B cell (primary cell): ENCODE data around the gene RANBP10. TPM values are rescaled to one million over a fixed set of nuclear protein-coding genes. Genes with fewer than 3 reads are reported as not detected.
"Not testable (repeated sequence)": the region's sequence is repeated elsewhere in the genome, so short reads cannot be mapped to it uniquely, and the experiment has no call there.

ENCODE experiments used
- ATAC-seq: fragments of 200-7000 bp; cut with Tn5 transposase; one replicate; pipeline ENCODE4 v1.10.0; 2021; ENCODE audit warnings: low read depth, mild to moderate bottlenecking, moderate number of reproducible peaks, moderate library complexity
- CTCF ChIA-PET: fragments of 350-600 bp; sonication (Branson Sonifier 250); formaldehyde crosslinking; loops from one replicate; lab custom pipeline; 2021; ENCODE audit warnings: antibody characterized with exemption, inconsistent platforms; lab: Charles Lee
- POLR2A ChIA-PET: fragments of 350-600 bp; sonication (Branson Sonifier 250); formaldehyde crosslinking; loops from one replicate; lab custom pipeline; 2021; ENCODE audit warnings: antibody characterized with exemption; lab: Charles Lee
- DNase-seq: peaks from one replicate; pipeline ENCODE4 v3.0.0; 2013
- H2AFZ ChIP-seq: 2 replicates; pipeline ENCODE4 v1.6.1; 2012; ENCODE audit warnings: mild to moderate bottlenecking, low read depth, low read length; ENCODE audit not compliant: insufficient read depth, poor library complexity, severe bottlenecking
- H3K27ac ChIP-seq, 2 donors: 1 replicate in 1 of 2; 2 replicates in 1 of 2; pipeline ENCODE4 v1.5.1; 2012 to 2013; ENCODE audit warnings: low read length in 2 of 2, mild to moderate bottlenecking in 2 of 2, moderate library complexity in 1 of 2
- H3K27me3 ChIP-seq, 4 experiments: fragments of 200-600 bp in 1 of 4; sonication (generic) in 1 of 4; replicated peaks in 1 of 4; 1 replicate in 2 of 4; 2 replicates in 2 of 4; pipeline versions ENCODE4 v1.6.1 to v1.7.0; 2013 to 2016; ENCODE audit warnings: low read length in 3 of 4, mild to moderate bottlenecking in 2 of 4, mixed read lengths in 1 of 4, moderate library complexity in 1 of 4; ENCODE audit not compliant: insufficient read depth in 4 of 4, control insufficient read depth in 3 of 4; ENCODE audit errors: control extremely low read depth in 1 of 4
- H3K36me3 ChIP-seq, 2 experiments: replicated peaks in 1 of 2; 1 replicate in 1 of 2; 2 replicates in 1 of 2; pipeline versions ENCODE4 v1.6.1 to v1.7.1; 2013; ENCODE audit warnings: low read length in 1 of 2; ENCODE audit not compliant: insufficient read depth in 2 of 2, control insufficient read depth in 1 of 2; ENCODE audit errors: control extremely low read depth in 1 of 2, extremely low read depth in 1 of 2
- H3K4me1 ChIP-seq, 2 donors: fragments of 200-600 bp in 1 of 2; sonication (generic) in 1 of 2; 1 replicate in 1 of 2; 2 replicates in 1 of 2; pipeline versions ENCODE4 v1.5.1 to v1.6.1; 2013 to 2017; ENCODE audit warnings: low read length in 2 of 2; ENCODE audit not compliant: control insufficient read depth in 2 of 2, insufficient read depth in 2 of 2
- H3K4me2 ChIP-seq: replicated peaks from 2 replicates; pipeline ENCODE3; 2012; ENCODE audit warnings: mild to moderate bottlenecking, low read depth, low read length; ENCODE audit not compliant: poor library complexity, severe bottlenecking
- H3K4me3 ChIP-seq, 5 experiments: fragments of 200-600 bp in 1 of 5; sonication (generic) in 1 of 5; 1 replicate in 3 of 5; 2 replicates in 2 of 5; pipeline versions ENCODE4 v1.5.1 to v1.7.0; 2011 to 2016; ENCODE audit warnings: low read length in 4 of 5, mild to moderate bottlenecking in 4 of 5, low read depth in 2 of 5, control low read depth in 1 of 5, moderate library complexity in 1 of 5; ENCODE audit not compliant: insufficient read depth in 1 of 5; ENCODE audit errors: control extremely low read depth in 1 of 5, extremely low read depth in 1 of 5
- H3K79me2 ChIP-seq: fragments of 200-600 bp; sonication (generic); one replicate; pipeline ENCODE4 v1.6.0; 2016; ENCODE audit warnings: low read length; ENCODE audit not compliant: control insufficient read depth, insufficient read depth
- H3K9ac ChIP-seq: fragments of 200-600 bp; sonication (generic); 2 replicates; pipeline ENCODE4 v1.6.1; 2017; ENCODE audit warnings: mild to moderate bottlenecking, low read length, moderate library complexity
- H3K9me3 ChIP-seq, 3 donors: one replicate each; pipeline versions ENCODE4 v1.6.1 to v1.7.1; 2013; ENCODE audit warnings: low read length in 2 of 3; ENCODE audit not compliant: control insufficient read depth in 2 of 3, insufficient read depth in 1 of 3; ENCODE audit errors: control extremely low read depth in 1 of 3
- H4K20me1 ChIP-seq: 2 replicates; pipeline ENCODE4 v1.6.0; 2012; ENCODE audit warnings: mild to moderate bottlenecking, low read length; ENCODE audit not compliant: insufficient read depth, control insufficient read depth, poor library complexity, severe bottlenecking
- H3K27ac Mint-ChIP-seq: one replicate; pipeline ENCODE4 v1.8.0; 2021; ENCODE audit warnings: mixed read lengths
- H3K27me3 Mint-ChIP-seq: one replicate; pipeline ENCODE4 v1.8.0; 2021; ENCODE audit warnings: mixed read lengths
- H3K4me1 Mint-ChIP-seq: one replicate; pipeline ENCODE4 v1.8.0; 2021; ENCODE audit warnings: mixed read lengths
- H3K4me3 Mint-ChIP-seq: one replicate; pipeline ENCODE4 v1.8.0; 2021; ENCODE audit warnings: mixed read lengths
- H3K9me3 Mint-ChIP-seq: one replicate; pipeline ENCODE4 v1.8.0; 2022; ENCODE audit warnings: mixed read lengths; ENCODE audit not compliant: insufficient read depth
- EZH2 ChIP-seq: IDR thresholded peaks from 2 replicates; pipeline ENCODE4 v1.6.1; 2012; ENCODE audit warnings: borderline replicate concordance, low read depth, mild to moderate bottlenecking, moderate library complexity, low read length; ENCODE audit not compliant: insufficient read depth, poor library complexity, severe bottlenecking
- WGBS: methylation state at CpG from one replicate; pipeline ENCODE4 v1.1.5; 2013; ENCODE audit warnings: missing lambda C conversion rate; ENCODE audit not compliant: insufficient coverage; 5-methylcytosine and 5-hydroxymethylcytosine counted together
- intact Hi-C: fragments of 100-400 bp; cut with micrococcal nuclease; formaldehyde crosslinking; loops from one replicate; pipeline ENCODE4 v1.10.0; 2022
- polyA plus RNA-seq: library from polyadenylated mRNA; depleted of rRNA; stranded (reverse); fragments of >200 nt; gene quantifications from 2 replicates; pipeline ENCODE4 v1.2.3, GENCODE V29; 2012
- total RNA-seq, 2 donors: library from RNA; stranded (reverse); fragments of 120-200 nt in 1 of 2; gene quantifications; 1 replicate in 1 of 2; 2 replicates in 1 of 2; pipeline versions ENCODE4 v1.2.3 to v1.2.4, GENCODE V29; 2013 to 2022
- TF ChIP-seq, protein P1 (sequence below): fragments of 200-600 bp; IDR thresholded peaks from one replicate; pipeline ENCODE4 v1.8.0; 2022; ENCODE audit warnings: antibody characterized with exemption, mild to moderate bottlenecking

Gene RANBP10
- total and polyA plus RNA-seq, 2 donors (not counting 1 experiment from before 2014, with no cell fraction given) = 29.0 to 32.2 TPM

DNA sequence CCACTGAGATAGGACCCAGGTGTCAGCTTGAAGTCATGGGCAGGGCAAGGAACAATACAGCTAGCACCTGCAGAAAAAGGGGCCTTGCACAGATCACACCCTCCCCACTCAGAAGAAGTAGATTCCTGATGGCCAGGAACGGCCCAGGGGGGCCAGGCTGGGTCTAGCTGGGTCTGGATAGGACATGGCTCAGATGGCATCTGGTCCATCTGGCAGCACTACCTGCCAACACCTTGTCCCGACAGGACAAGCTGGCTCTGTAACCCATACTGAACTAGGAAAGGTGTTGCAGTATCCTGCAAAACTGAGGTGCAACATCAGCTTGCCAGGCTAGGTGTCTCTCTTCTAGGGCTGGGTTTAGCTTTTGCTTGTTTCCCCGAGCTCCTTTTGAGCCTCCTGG is 48.4 kb downstream of the RANBP10 start:
- H2AFZ ChIP-seq = no peak overlapping the region
- intact Hi-C loops = no loop called here
- TF ChIP-seq EZH2 = no peak
- TF ChIP-seq, protein P1, sequence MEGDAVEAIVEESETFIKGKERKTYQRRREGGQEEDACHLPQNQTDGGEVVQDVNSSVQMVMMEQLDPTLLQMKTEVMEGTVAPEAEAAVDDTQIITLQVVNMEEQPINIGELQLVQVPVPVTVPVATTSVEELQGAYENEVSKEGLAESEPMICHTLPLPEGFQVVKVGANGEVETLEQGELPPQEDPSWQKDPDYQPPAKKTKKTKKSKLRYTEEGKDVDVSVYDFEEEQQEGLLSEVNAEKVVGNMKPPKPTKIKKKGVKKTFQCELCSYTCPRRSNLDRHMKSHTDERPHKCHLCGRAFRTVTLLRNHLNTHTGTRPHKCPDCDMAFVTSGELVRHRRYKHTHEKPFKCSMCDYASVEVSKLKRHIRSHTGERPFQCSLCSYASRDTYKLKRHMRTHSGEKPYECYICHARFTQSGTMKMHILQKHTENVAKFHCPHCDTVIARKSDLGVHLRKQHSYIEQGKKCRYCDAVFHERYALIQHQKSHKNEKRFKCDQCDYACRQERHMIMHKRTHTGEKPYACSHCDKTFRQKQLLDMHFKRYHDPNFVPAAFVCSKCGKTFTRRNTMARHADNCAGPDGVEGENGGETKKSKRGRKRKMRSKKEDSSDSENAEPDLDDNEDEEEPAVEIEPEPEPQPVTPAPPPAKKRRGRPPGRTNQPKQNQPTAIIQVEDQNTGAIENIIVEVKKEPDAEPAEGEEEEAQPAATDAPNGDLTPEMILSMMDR = no peak
- ATAC-seq (no peak), DNase-seq (no peak)
- Mint-ChIP-seq H3K4me1 (peaks cover 32% of the 10 kb centered on the region), H3K27me3 (no peaks in the 10 kb centered on the region), H3K27ac (no peak overlapping the region), H3K9me3 (no peaks in the 10 kb centered on the region), H3K4me3 (no peak overlapping the region)
- no peak overlapping the region for H3K4me3 ChIP-seq
- H3K9me3 ChIP-seq = no peaks in the 10 kb centered on the region
- POLR2A ChIA-PET = no interaction called here
- no peak overlapping the region for H3K9ac ChIP-seq
- peaks cover 14 to 22% of the 10 kb centered on the region in 2 donors for H3K4me1 ChIP-seq
- peaks cover 69% of the 10 kb centered on the region for H3K79me2 ChIP-seq
- H3K27me3 ChIP-seq = no peaks in the 10 kb centered on the region
- H3K4me2 ChIP-seq = no peak overlapping the region
- H3K36me3 ChIP-seq = peaks cover 0 to 29% of the 10 kb centered on the region in 2 experiments
- CTCF ChIA-PET = interaction anchor here (0.6 kb wide), 1 partner anchor 107 kb away, joined by 3 read pairs; no protein-coding TSS in a partner anchor
- peaks cover 64% of the 10 kb centered on the region for H4K20me1 ChIP-seq
- 90% methylated on average over 3 of the region's 3 CpGs for WGBS
- H3K27ac ChIP-seq = no peak overlapping the region

DNA sequence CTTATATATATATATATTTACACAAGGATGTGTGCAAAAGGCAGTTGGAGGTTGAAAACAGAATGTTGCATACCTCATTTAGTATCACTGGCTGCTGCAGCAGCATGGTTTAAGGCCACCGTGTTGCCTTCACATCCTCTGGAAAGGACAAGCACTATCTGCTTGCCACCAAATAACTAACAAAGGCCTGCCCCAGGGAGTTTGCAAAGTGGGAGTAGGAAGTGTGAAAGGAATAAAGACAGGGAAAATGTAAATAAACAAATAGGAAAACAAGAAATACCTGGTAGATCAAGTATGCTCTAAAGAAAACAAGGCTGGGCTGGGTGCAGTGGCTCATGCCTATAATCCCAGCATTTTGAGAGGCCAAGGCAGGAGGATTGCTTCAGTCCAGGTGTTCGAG is 53.7 kb downstream of the RANBP10 start:
- intact Hi-C loops = no loop called here
- CTCF ChIA-PET = no interaction called here
- Mint-ChIP-seq H3K9me3 (no peaks in the 10 kb centered on the region), H3K4me1 (peaks cover 31% of the 10 kb centered on the region), H3K4me3 (no peak overlapping the region), H3K27ac (no peak overlapping the region), H3K27me3 (no peaks in the 10 kb centered on the region)
- Histone ChIP-seq H3K27ac (no peak overlapping the region), H4K20me1 (peaks cover 49% of the 10 kb centered on the region), H3K79me2 (peaks cover 62% of the 10 kb centered on the region), H3K27me3 (no peaks in the 10 kb centered on the region), H3K9ac (no peak overlapping the region), H3K9me3 (no peaks in the 10 kb centered on the region), H3K4me3 (no peak overlapping the region), H3K36me3 (peaks cover 5 to 19% of the 10 kb centered on the region in 2 experiments), H3K4me1 (peaks cover 22 to 29% of the 10 kb centered on the region in 2 donors), H3K4me2 (no peak overlapping the region), H2AFZ (no peak overlapping the region)
- ATAC-seq (no peak), DNase-seq (no peak)
- 100% methylated on average over 1 of the region's 2 CpGs for WGBS
- POLR2A ChIA-PET = no interaction called here
- TF ChIP-seq, protein P1 = no peak
- TF ChIP-seq EZH2 = no peak

DNA sequence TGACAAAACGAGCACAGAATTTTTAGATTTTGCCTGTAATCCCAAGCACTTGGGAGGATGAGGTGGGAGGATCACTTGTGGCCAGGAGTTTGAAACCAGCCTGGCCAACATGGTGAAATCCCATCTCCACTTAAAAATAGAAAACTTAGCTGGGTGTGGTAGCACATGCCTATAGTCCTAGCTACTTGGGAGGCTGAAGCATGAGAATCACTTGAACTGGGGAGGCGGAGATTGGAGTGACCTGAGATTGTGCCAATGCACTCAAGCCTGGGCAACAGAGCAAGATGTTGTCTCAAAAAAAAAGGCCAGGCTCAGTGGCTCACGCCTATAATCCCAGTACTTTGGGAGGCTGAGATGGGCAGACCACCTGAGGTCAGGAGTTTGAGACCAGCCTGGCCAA is 55.0 kb downstream of the RANBP10 start:
- H3K27me3 Mint-ChIP-seq, H3K9ac ChIP-seq, H3K4me3 ChIP-seq, H3K4me2 ChIP-seq, H3K27me3 ChIP-seq, H3K27ac ChIP-seq, intact Hi-C loops, H3K9me3 ChIP-seq, H3K4me3 Mint-ChIP-seq, ATAC-seq, H3K27ac Mint-ChIP-seq, DNase-seq, H2AFZ ChIP-seq, H3K9me3 Mint-ChIP-seq: not testable (repeated sequence)
- POLR2A ChIA-PET = interaction anchor here (0.6 kb wide), 1 partner anchor 185 kb away, joined by 3 read pairs; the partner anchor contains the start of gene PSMB10
- Histone ChIP-seq H3K79me2 (peaks cover 52% of the 10 kb centered on the region), H4K20me1 (peaks cover 41% of the 10 kb centered on the region), H3K36me3 (peaks cover 6 to 14% of the 10 kb centered on the region in 2 experiments), H3K4me1 (peaks cover 22 to 29% of the 10 kb centered on the region in 2 donors)
- 94% methylated on average over 2 of the region's 3 CpGs for WGBS
- peaks cover 30% of the 10 kb centered on the region for H3K4me1 Mint-ChIP-seq
- CTCF ChIA-PET = interaction anchor here (0.5 to 1.1 kb wide), 4 partner anchors 51 to 596 kb away, joined by 3 read pairs; no protein-coding TSS in a partner anchor
